GM12875 (cell line): ENCODE data around the gene SOX6.

Experiments
- H3K4me3 ChIP-seq: one replicate; pipeline ENCODE4 v1.5.1; 2011; ENCODE audit warnings: low read depth, low read length, control low read depth
- CTCF ChIP-seq: IDR thresholded peaks from 2 replicates; pipeline ENCODE4 v1.5.1; 2011; ENCODE audit warnings: low read depth, mild to moderate bottlenecking, control low read depth, inconsistent platforms, low read length, moderate library complexity, borderline replicate concordance; ENCODE audit not compliant: insufficient read depth

The SOX6 gene

GRCh38 chr11:16126362-16126761, 230.0 kb downstream of the SOX6 start:
- TF ChIP-seq CTCF: no peak
- no peak overlapping the region for H3K4me3 ChIP-seq

- TF ChIP-seq CTCF: no peak
- no peak overlapping the region for H3K4me3 ChIP-seq
Observed at GRCh38 chr11:16125796-16126195, 230.6 kb downstream of the SOX6 start.

- TF ChIP-seq CTCF: no peak
Observed at GRCh38 chr11:16124390-16124789, 232.0 kb downstream of the SOX6 start.

GRCh38 chr11:16121853-16122252, 234.5 kb downstream of the SOX6 start:
- no peak for TF ChIP-seq CTCF
- no peak overlapping the region for H3K4me3 ChIP-seq

More at GRCh38 chr11:16124390-16124789, 232.0 kb downstream of the SOX6 start:
- no peak overlapping the region for H3K4me3 ChIP-seq

- TF ChIP-seq CTCF: no peak
Observed at GRCh38 chr11:16120008-16120407, 236.3 kb downstream of the SOX6 start.

GRCh38 chr11:16117989-16118756, 238.2 kb downstream of the SOX6 start:
- no peak for TF ChIP-seq CTCF
- no peak overlapping the region for H3K4me3 ChIP-seq

More at GRCh38 chr11:16120008-16120407, 236.3 kb downstream of the SOX6 start:
- H3K4me3 ChIP-seq: no peak overlapping the region
